Thoracic aorta (tissue), 2 donors: ENCODE results near the gene TGM2. TPM values are rescaled to one million over a fixed set of nuclear protein-coding genes. Genes with fewer than 3 reads are reported as not detected.
A peak's percentile ranks its signal among the peaks of the same experiment; 100 is the strongest.

Source experiments
- ATAC-seq: fragments of 150-250 bp; one replicate; pipeline ENCODE4 v1.8.0; 2017; ENCODE audit warnings: low read depth; ENCODE audit not compliant: insufficient number of reproducible peaks, low FRiP score
- DNase-seq: peaks from one replicate; pipeline ENCODE4 v3.0.0-alpha.2; 2020; ENCODE audit warnings: low spot score
- H3K27ac ChIP-seq, 2 donors: fragments of 200-600 bp; sonication (generic); 1 replicate in 1 of 2; 2 replicates in 1 of 2; pipeline ENCODE4 v1.5.1; 2016; ENCODE audit warnings: mild to moderate bottlenecking in 2 of 2, moderate library complexity in 2 of 2
- H3K27me3 ChIP-seq: fragments of 200-600 bp; sonication (generic); replicated peaks from 2 replicates; pipeline ENCODE4 v1.6.0; 2016; ENCODE audit warnings: mild to moderate bottlenecking; ENCODE audit not compliant: insufficient read depth
- H3K36me3 ChIP-seq: fragments of 200-600 bp; sonication (generic); one replicate; pipeline ENCODE4 v1.5.1; 2016
- H3K4me1 ChIP-seq, 2 donors: fragments of 200-600 bp; sonication (generic); 1 replicate in 1 of 2; 2 replicates in 1 of 2; pipeline versions ENCODE4 v1.5.1 to v1.6.0; 2016; ENCODE audit warnings: low read depth in 2 of 2, mild to moderate bottlenecking in 1 of 2; ENCODE audit not compliant: control insufficient read depth in 1 of 2
- H3K4me3 ChIP-seq: fragments of 200-600 bp; sonication (generic); 2 replicates; pipeline ENCODE4 v1.5.1; 2016; ENCODE audit warnings: mild to moderate bottlenecking
- H3K9me3 ChIP-seq: fragments of 200-600 bp; sonication (generic); 2 replicates; pipeline ENCODE4 v1.5.1; 2016
- total RNA-seq, 2 donors: library from RNA; depleted of rRNA; stranded (reverse); fragments of >200 nt; gene quantifications; one replicate each; pipeline versions ENCODE4 v1.1.0 to v1.2.3, GENCODE V29; 2016
- TF ChIP-seq, protein P1 (sequence below): fragments of 200-600 bp; sonication (generic); IDR thresholded peaks from one replicate; pipeline ENCODE4 v1.5.1; 2019; ENCODE audit warnings: antibody characterized with exemption

The TGM2 gene
- total RNA-seq, 2 donors from 2014 or later: 371 to 755 TPM

GRCh38 chr20:38168791-38169589 lies 3.9 kb upstream of the TGM2 start:
- ATAC-seq (no peak), DNase-seq (no peak)
- Histone ChIP-seq H3K4me1 (peaks cover 24 to 88% of the 10 kb centered on the region in 2 donors), H3K27me3 (no peaks in the 10 kb centered on the region), H3K36me3 (no peaks in the 10 kb centered on the region), H3K9me3 (no peaks in the 10 kb centered on the region), H3K27ac (peak overlapping the region; percentile 83 to 86), H3K4me3 (no peak overlapping the region)
- TF ChIP-seq, protein P1, sequence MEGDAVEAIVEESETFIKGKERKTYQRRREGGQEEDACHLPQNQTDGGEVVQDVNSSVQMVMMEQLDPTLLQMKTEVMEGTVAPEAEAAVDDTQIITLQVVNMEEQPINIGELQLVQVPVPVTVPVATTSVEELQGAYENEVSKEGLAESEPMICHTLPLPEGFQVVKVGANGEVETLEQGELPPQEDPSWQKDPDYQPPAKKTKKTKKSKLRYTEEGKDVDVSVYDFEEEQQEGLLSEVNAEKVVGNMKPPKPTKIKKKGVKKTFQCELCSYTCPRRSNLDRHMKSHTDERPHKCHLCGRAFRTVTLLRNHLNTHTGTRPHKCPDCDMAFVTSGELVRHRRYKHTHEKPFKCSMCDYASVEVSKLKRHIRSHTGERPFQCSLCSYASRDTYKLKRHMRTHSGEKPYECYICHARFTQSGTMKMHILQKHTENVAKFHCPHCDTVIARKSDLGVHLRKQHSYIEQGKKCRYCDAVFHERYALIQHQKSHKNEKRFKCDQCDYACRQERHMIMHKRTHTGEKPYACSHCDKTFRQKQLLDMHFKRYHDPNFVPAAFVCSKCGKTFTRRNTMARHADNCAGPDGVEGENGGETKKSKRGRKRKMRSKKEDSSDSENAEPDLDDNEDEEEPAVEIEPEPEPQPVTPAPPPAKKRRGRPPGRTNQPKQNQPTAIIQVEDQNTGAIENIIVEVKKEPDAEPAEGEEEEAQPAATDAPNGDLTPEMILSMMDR: no peak

GRCh38 chr20:38167851-38168760 lies 3.0 kb upstream of the TGM2 start:
- DNase-seq (peak; percentile 81), ATAC-seq (peak; percentile 39)
- Histone ChIP-seq H3K36me3 (no peaks in the 10 kb centered on the region), H3K27ac (peak overlapping the region; percentile 83 to 86), H3K9me3 (no peaks in the 10 kb centered on the region), H3K27me3 (no peaks in the 10 kb centered on the region), H3K4me1 (peaks cover 27 to 88% of the 10 kb centered on the region in 2 donors), H3K4me3 (no peak overlapping the region)
- TF ChIP-seq, protein P1: no peak

DNA sequence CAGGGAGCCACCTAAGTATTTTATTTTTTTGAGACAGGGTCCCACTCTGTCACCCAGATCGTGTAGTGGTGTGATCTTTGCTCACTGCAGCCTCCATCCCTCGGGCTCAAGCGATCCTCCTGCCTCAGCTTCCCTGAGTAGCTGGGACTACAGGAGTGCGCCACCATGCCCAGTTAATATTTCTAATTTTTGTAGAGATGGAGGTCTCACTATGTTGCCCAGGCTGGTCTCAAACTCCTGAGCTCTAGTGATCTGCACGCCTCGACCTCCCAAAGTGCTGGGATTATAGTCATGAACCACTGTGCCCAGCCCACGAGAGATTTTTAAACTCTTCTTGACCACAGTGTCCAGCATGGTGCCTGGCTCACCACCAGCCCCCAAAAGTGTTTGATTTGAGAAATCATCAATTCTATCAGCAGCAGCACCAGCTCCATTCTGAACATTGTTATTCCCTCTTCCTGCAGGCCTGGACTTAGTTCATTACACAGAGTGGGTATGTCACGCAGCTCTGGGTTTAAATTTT lies 2.3 kb upstream of the TGM2 start:
- no peaks in the 10 kb centered on the region for H3K36me3 ChIP-seq
- H3K4me1 ChIP-seq: peaks cover 27 to 88% of the 10 kb centered on the region in 2 donors
- TF ChIP-seq, protein P1: no peak
- H3K27ac ChIP-seq: peak overlapping the region; percentile 83 to 86
- DNase-seq (no peak), ATAC-seq (no peak)
- H3K9me3 ChIP-seq: no peaks in the 10 kb centered on the region
- H3K4me3 ChIP-seq: no peak overlapping the region
- no peaks in the 10 kb centered on the region for H3K27me3 ChIP-seq

DNA sequence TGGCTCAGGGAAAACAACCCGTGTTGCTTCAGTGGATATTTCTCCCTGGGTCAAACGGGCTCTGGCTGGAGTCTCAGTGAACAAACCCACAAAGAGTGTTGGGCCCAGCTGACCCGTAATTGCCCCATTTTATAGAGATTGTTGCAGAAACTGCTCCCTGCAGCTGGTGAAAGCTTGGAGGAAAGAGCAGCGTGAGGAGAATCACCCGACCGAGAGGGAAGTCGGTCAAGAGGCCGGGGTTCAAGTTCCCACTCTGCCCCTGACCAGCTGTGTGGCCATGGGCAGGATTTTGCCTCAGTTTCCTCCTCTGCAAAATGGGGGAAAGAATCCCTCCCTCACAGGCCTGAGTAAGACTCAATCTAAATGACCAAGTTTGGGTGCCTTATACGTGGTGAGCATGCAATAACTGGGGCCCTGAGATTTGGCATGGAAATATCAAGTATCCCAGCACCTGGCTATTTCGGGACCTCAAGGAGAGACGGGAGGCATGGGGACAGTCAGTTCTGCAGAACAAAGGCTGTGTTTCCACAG lies 1.7 kb upstream of the TGM2 start:
- Histone ChIP-seq H3K36me3 (no peaks in the 10 kb centered on the region), H3K4me1 (peaks cover 27 to 87% of the 10 kb centered on the region in 2 donors), H3K4me3 (no peak overlapping the region), H3K27me3 (no peaks in the 10 kb centered on the region), H3K9me3 (no peaks in the 10 kb centered on the region), H3K27ac (peak overlapping the region; percentile 83 to 86)
- ATAC-seq (no peak), DNase-seq (no peak)
- TF ChIP-seq, protein P1: no peak
